CD4-positive, CD25-positive, alpha-beta regulatory T cell (primary cell): ENCODE data around the gene IL31. TPM values are rescaled to one million over a fixed set of nuclear protein-coding genes. Genes with fewer than 3 reads are reported as not detected.

Source experiments
- ATAC-seq, 2 donors: fragments of 150-1000 bp; cut with Tn5 transposase; one replicate each; pipeline ENCODE4 v1.10.0; 2021; ENCODE audit warnings: low read depth in 2 of 2, moderate number of reproducible peaks in 2 of 2, moderate library complexity in 1 of 2
- DNase-seq, 3 donors: peaks; one replicate each; pipeline versions ENCODE4 v3.0.0 to v3.0.0-alpha.2; 2012 to 2022; ENCODE audit warnings: mixed read lengths in 1 of 3
- H3K27ac ChIP-seq: one replicate; pipeline ENCODE4 v1.7.0; 2013; ENCODE audit warnings: mild to moderate bottlenecking, low read length; ENCODE audit not compliant: insufficient read depth, poor library complexity, severe bottlenecking
- H3K27me3 ChIP-seq: one replicate; pipeline ENCODE4 v1.7.0; 2013; ENCODE audit warnings: low read length; ENCODE audit not compliant: control insufficient read depth, insufficient read depth
- H3K36me3 ChIP-seq: one replicate; pipeline ENCODE4 v1.7.0; 2013; ENCODE audit warnings: mild to moderate bottlenecking, low read length, moderate library complexity; ENCODE audit not compliant: control insufficient read depth, insufficient read depth
- H3K4me1 ChIP-seq: 2 replicates; pipeline ENCODE4 v1.7.0; 2013; ENCODE audit warnings: mild to moderate bottlenecking, low read length; ENCODE audit not compliant: insufficient read depth, control insufficient read depth, poor library complexity, severe bottlenecking
- H3K4me3 ChIP-seq: one replicate; pipeline ENCODE4 v1.7.0; 2013; ENCODE audit warnings: low read depth, mild to moderate bottlenecking, low read length, moderate library complexity
- H3K9me3 ChIP-seq, 2 experiments: 1 replicate in 1 of 2; 2 replicates in 1 of 2; pipeline ENCODE4 v1.7.0; 2013; ENCODE audit warnings: low read length in 2 of 2, mild to moderate bottlenecking in 1 of 2, moderate library complexity in 1 of 2; ENCODE audit not compliant: control insufficient read depth in 2 of 2
- H3K27ac Mint-ChIP-seq, 3 donors: one replicate each; pipeline ENCODE4 v1.8.0; 2020 to 2022; ENCODE audit warnings: mild to moderate bottlenecking in 3 of 3, mixed read lengths in 3 of 3, moderate library complexity in 2 of 3
- H3K27me3 Mint-ChIP-seq: one replicate; pipeline ENCODE4 v1.8.0; 2022; ENCODE audit warnings: mild to moderate bottlenecking, mixed read lengths
- H3K36me3 Mint-ChIP-seq: one replicate; pipeline ENCODE4 v1.8.0; 2020; ENCODE audit warnings: mixed read lengths
- H3K4me1 Mint-ChIP-seq, 4 donors: one replicate each; pipeline ENCODE4 v1.8.0; 2020 to 2022; ENCODE audit warnings: mixed read lengths in 4 of 4, mild to moderate bottlenecking in 1 of 4
- H3K4me3 Mint-ChIP-seq, 4 donors: one replicate each; pipeline ENCODE4 v1.8.0; 2020 to 2022; ENCODE audit warnings: mild to moderate bottlenecking in 4 of 4, mixed read lengths in 4 of 4, moderate library complexity in 3 of 4
- H3K9me3 Mint-ChIP-seq, 7 donors: one replicate each; pipeline ENCODE4 v1.8.0; 2020 to 2022; ENCODE audit warnings: mixed read lengths in 7 of 7, mild to moderate bottlenecking in 3 of 7, moderate library complexity in 2 of 7
- polyA plus RNA-seq, 4 donors: library from polyadenylated mRNA; unstranded; fragments of 300-500 nt; fragmentation: Illumina TruSeq; gene quantifications; one replicate each; pipeline ENCODE4 v1.2.3, GENCODE V29; 2021
- total RNA-seq: library from RNA; stranded (reverse); gene quantifications from one replicate; pipeline ENCODE4 v1.2.3, GENCODE V29; 2022

IL31 gene
- total and polyA plus RNA-seq, 5 donors from 2014 or later = not detected

GRCh38 chr12:122200541-122201175, 26.6 kb upstream of the IL31 start:
- H3K9me3 Mint-ChIP-seq = peaks cover 0 to 3% (median 0%) of the 10 kb centered on the region in 7 donors
- H3K27ac ChIP-seq = no peak overlapping the region
- H3K27ac Mint-ChIP-seq = no peak overlapping the region
- H3K36me3 ChIP-seq = no peaks in the 10 kb centered on the region
- DNase-seq = no peak
- H3K4me1 Mint-ChIP-seq = peaks cover 0 to 17% (median 5%) of the 10 kb centered on the region in 4 donors
- H3K27me3 Mint-ChIP-seq = peaks cover 62% of the 10 kb centered on the region
- no peak overlapping the region for H3K4me3 ChIP-seq
- H3K4me3 Mint-ChIP-seq = no peak overlapping the region
- H3K4me1 ChIP-seq = peaks cover 13% of the 10 kb centered on the region
- no peak for ATAC-seq
- peaks cover 11% of the 10 kb centered on the region for H3K27me3 ChIP-seq
- no peaks in the 10 kb centered on the region for H3K9me3 ChIP-seq
- H3K36me3 Mint-ChIP-seq = no peaks in the 10 kb centered on the region

GRCh38 chr12:122199484-122200355, 25.7 kb upstream of the IL31 start:
- H3K4me3 Mint-ChIP-seq = no peak overlapping the region
- peaks cover 61% of the 10 kb centered on the region for H3K27me3 Mint-ChIP-seq
- H3K4me1 Mint-ChIP-seq = peaks cover 0 to 11% (median under 1%) of the 10 kb centered on the region in 4 donors

GRCh38 chr12:122197612-122197966, 23.6 kb upstream of the IL31 start:
- ATAC-seq (no peak), DNase-seq (no peak)
- Histone ChIP-seq H3K27ac (no peak overlapping the region), H3K27me3 (peaks cover 11% of the 10 kb centered on the region), H3K4me1 (peaks cover 2% of the 10 kb centered on the region), H3K9me3 (peaks cover 0 to 2% of the 10 kb centered on the region in 2 experiments), H3K4me3 (no peak overlapping the region), H3K36me3 (no peaks in the 10 kb centered on the region)
- H3K4me3 Mint-ChIP-seq = no peak overlapping the region
- H3K36me3 Mint-ChIP-seq = no peaks in the 10 kb centered on the region
- H3K9me3 Mint-ChIP-seq = peaks cover 0 to 9% (median 0%) of the 10 kb centered on the region in 7 donors
- H3K4me1 Mint-ChIP-seq = peaks cover 0 to 2% (median 0%) of the 10 kb centered on the region in 4 donors
- H3K27ac Mint-ChIP-seq = peak overlapping the region in 1 of 3 donors; percentile 21
- peaks cover 57% of the 10 kb centered on the region for H3K27me3 Mint-ChIP-seq

More at GRCh38 chr12:122199484-122200355, 25.7 kb upstream of the IL31 start:
- Histone ChIP-seq H3K27ac (no peak overlapping the region), H3K4me3 (no peak overlapping the region), H3K4me1 (peaks cover 13% of the 10 kb centered on the region), H3K36me3 (no peaks in the 10 kb centered on the region), H3K27me3 (peaks cover 11% of the 10 kb centered on the region), H3K9me3 (peaks cover 0 to 2% of the 10 kb centered on the region in 2 experiments)
- Mint-ChIP-seq H3K36me3 (no peaks in the 10 kb centered on the region), H3K27ac (no peak overlapping the region), H3K9me3 (peaks cover 0 to 9% (median 0%) of the 10 kb centered on the region in 7 donors)
- no peak for ATAC-seq
- no peak for DNase-seq

GRCh38 chr12:122195405-122195804, 21.4 kb upstream of the IL31 start:
- DNase-seq = no peak
- Mint-ChIP-seq H3K27me3 (peaks cover 48% of the 10 kb centered on the region), H3K36me3 (no peaks in the 10 kb centered on the region), H3K9me3 (peaks cover 0 to 9% (median 0%) of the 10 kb centered on the region in 7 donors), H3K27ac (no peak overlapping the region), H3K4me3 (no peak overlapping the region), H3K4me1 (peaks cover 0 to 5% (median 1%) of the 10 kb centered on the region in 4 donors)
- Histone ChIP-seq H3K27me3 (peaks cover 7% of the 10 kb centered on the region), H3K9me3 (peaks cover 0 to 2% of the 10 kb centered on the region in 2 experiments), H3K27ac (no peak overlapping the region), H3K4me3 (no peak overlapping the region), H3K36me3 (no peaks in the 10 kb centered on the region), H3K4me1 (no peaks in the 10 kb centered on the region)
- ATAC-seq = no peak

GRCh38 chr12:122194804-122195203, 20.8 kb upstream of the IL31 start:
- Mint-ChIP-seq H3K27me3 (peaks cover 48% of the 10 kb centered on the region), H3K27ac (no peak overlapping the region), H3K9me3 (peaks cover 0 to 9% (median 0%) of the 10 kb centered on the region in 7 donors), H3K4me1 (peaks cover 0 to 5% (median 1%) of the 10 kb centered on the region in 4 donors), H3K4me3 (no peak overlapping the region), H3K36me3 (no peaks in the 10 kb centered on the region)
- DNase-seq (no peak), ATAC-seq (no peak)
- no peak overlapping the region for H3K27ac ChIP-seq
- H3K4me3 ChIP-seq = no peak overlapping the region
- H3K27me3 ChIP-seq = peaks cover 7% of the 10 kb centered on the region
- H3K9me3 ChIP-seq = peaks cover 0 to 2% of the 10 kb centered on the region in 2 experiments
- no peaks in the 10 kb centered on the region for H3K4me1 ChIP-seq
- no peaks in the 10 kb centered on the region for H3K36me3 ChIP-seq

DNA sequence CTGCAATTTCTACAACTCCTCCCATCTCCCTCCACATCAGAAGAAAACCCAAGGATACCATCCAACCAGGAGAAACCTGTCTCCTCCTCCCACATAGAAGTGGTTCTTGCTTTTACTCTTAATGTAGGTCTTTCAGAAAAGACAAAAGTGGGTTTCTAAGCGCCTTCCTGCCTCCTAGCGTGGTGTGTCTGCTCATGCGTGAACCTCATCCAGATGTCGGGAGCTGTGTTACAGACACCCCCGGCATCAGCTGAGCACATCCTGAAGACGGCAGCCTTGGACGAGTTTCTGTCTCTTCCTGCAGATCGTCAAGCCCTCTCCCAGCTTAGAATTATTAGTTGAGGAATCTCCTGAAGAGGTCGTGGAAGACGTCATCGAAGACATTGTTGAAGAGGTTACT, 18.4 kb upstream of the IL31 start:
- Histone ChIP-seq H3K27me3 (peaks cover 3% of the 10 kb centered on the region), H3K4me3 (no peak overlapping the region), H3K9me3 (peaks cover 0 to 2% of the 10 kb centered on the region in 2 experiments), H3K36me3 (no peaks in the 10 kb centered on the region), H3K4me1 (no peaks in the 10 kb centered on the region), H3K27ac (no peak overlapping the region)
- H3K27me3 Mint-ChIP-seq = peaks cover 29% of the 10 kb centered on the region
- DNase-seq = no peak
- H3K4me1 Mint-ChIP-seq = peaks cover 0 to 5% (median 1%) of the 10 kb centered on the region in 4 donors
- no peaks in the 10 kb centered on the region for H3K36me3 Mint-ChIP-seq
- no peak for ATAC-seq
- peaks cover 0 to 9% (median 0%) of the 10 kb centered on the region in 7 donors for H3K9me3 Mint-ChIP-seq
- H3K4me3 Mint-ChIP-seq = no peak overlapping the region
- H3K27ac Mint-ChIP-seq = peak overlapping the region in 1 of 3 donors; percentile 27

DNA sequence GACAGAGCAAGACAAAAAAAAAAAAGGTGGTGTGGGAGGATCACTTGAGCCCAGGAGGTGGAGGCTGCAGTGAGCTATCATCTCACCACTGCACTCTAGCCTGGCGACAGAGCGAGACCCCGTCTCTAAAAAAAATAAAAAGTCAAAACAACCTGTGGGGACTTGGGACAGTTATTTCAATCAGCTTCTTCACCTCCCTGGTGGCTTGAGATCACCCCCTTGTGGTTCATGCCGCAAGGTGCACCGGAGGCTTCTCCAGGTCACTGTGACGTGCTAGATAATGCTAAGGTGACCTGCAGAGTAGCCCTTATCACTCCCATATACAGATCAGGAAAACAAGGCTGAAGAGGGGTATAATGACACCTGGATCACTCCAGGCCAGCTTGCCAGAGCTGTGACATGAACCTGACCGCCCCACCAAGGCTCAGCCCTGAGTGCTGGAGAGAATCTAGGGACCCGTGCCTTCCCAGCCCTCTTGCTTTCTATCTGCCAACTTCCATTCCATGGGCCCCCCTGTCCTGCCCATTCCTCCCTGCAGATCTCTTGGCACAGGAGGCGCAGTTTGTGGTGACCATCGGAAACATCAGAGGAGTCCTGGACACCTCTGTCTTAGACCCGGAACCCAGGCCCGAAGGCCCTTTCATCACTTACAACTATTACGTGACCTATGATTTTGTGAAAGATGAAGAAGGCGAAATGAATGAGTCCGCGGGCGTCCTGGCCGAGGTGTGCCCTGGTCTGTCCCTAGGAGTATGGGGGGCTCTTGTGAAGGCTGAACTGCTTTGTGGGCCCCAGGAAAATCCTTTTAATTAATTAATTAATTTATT, 17.0 kb upstream of the IL31 start:
- no peak overlapping the region for H3K4me3 ChIP-seq
- H3K4me1 ChIP-seq = no peaks in the 10 kb centered on the region
- DNase-seq (peak; percentile 16 to 66 (median 49)), ATAC-seq (peak; percentile 50 to 64)
- Mint-ChIP-seq H3K27me3 (peaks cover 22% of the 10 kb centered on the region), H3K36me3 (no peaks in the 10 kb centered on the region), H3K4me1 (peaks cover 0 to 5% (median 1%) of the 10 kb centered on the region in 4 donors), H3K27ac (peak overlapping the region in 2 of 3 donors; percentile 38 to 52), H3K9me3 (peaks cover 0 to 9% (median 0%) of the 10 kb centered on the region in 7 donors), H3K4me3 (no peak overlapping the region)
- H3K27ac ChIP-seq = no peak overlapping the region
- H3K27me3 ChIP-seq = no peaks in the 10 kb centered on the region
- H3K36me3 ChIP-seq = no peaks in the 10 kb centered on the region
- peaks cover 0 to 2% of the 10 kb centered on the region in 2 experiments for H3K9me3 ChIP-seq
